Measurements from ENCODE around the gene RFNG. TPM values are rescaled to one million over a fixed set of nuclear protein-coding genes. Genes with fewer than 3 reads are reported as not detected.

The RFNG gene
- polyA plus RNA-seq, 4 donors: 36.9 to 61.9 (median 40.6) TPM

DNA sequence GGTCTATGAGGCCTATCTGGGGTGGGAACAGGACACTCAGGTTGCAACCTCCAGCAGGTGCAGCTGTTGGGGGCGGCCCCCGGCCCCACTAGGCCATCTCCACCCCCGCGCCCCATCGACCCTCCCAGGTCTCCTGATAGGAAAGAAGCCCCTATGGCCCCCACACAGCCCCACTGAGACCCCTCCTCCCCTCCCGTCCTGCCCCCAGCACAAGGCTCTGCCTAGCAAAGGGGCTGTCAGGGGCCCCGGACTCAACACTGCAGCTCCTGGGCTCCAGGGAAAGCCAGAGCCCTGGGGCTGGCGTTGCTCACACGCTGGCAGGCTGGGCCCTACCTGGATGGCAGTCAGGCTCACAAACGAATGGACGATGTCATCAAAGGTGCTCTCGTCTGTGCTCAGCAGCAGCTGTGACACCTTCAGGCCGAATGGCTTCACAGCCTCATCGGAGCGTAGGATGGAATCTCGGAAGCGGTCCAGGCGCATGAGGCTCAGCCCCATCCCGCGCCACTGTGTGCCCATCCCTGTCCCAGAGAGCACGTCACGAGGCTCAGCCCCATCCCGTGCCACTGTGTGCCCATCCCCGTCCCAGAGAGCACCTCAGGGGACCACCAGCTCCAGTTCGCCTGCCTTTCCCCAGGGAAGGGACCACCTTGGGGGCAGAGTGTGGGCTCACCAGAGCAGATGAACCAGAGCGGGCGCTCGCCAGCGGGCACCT, 39.1 kb upstream of the RFNG start:
- DNase-seq (ENCODE audit: low read depth in 4 of 4, low spot score in 3 of 4): no peak

DNA sequence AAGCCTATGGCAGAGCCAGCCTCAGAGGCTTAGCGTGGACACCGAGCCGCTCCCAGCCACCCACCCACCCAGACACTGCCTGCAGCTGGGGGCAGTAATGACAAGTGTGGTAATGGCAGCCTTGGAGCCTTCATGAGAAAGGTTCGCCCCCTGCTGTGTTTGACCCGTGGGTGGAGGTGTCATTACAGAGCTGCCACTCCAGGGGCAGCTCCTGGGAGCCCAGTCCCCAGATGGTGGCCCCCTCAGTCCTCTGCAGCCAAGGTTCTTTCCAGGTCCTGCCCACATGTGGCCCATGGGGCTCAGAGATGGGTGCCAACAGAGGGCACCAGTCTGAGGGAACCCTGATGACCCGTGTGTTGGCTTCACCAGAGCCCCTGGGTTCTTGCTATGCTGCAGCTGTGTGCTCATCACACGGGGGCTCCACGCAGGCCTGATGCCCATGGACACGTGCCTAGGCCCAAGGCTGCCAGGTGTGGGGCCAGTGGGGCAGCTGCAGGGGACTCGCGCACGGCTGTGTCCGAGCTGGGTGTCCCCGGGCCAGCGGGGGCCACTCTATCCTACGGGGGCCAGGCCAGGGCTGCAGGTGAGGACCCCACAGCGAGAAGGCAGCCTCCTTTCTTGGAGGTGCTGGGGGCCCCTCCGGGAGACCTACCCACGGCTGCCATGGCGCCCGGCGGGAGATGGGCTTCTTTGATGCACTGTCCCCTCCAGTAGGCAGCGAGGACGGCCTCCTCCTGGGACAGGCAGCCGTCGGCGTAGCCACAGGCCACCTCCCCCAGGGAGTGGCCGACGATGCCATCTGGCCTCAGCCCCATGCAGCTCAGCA, 38.3 kb upstream of the RFNG start:
- DNase-seq (ENCODE audit: low read depth in 4 of 4, low spot score in 3 of 4): no peak

DNA sequence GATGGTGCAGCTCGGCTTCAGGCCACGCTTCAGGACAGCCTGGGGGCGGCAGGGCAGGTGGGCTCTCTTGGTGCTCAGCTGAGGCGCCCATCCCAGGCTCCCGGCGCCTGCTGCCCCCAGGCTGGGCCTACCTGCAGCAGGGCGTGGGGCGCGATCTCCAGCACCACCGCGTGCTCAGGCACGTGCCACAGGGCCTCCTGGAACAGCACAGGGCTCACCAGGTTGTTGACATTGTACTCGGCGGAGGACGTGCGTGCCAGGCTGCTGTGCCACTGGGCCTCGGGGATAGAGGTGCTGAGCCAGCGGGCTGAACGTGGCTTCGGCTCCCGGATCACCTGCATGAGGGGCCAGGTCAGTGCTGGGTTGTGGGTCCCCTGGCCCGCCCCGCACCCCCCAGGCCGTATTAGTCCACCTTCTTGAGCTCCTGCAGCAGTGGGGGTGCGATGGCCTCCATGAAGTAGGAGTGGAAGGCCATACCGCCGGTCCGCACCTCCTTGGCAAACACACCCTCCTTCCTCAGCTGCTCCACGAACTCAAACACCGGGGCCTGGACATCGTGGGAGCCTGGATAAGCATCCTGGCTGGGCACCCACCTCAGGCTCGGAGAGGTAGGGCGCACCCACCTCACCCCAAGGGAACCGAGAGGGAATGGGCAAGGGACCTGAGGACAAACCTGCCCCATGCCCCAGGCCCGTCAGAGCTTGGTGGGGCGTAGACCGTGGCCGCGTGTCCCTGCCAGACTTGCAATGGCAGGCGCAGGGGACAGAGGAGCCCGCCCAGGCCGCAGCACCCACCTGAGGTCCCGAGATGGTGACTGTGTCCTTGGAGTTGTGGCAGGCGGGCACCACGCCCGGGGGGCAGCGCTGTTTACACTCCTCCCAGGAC, 37.5 kb upstream of the RFNG start:
- no peak for DNase-seq (ENCODE audit: low read depth in 4 of 4, low spot score in 3 of 4)

DNA sequence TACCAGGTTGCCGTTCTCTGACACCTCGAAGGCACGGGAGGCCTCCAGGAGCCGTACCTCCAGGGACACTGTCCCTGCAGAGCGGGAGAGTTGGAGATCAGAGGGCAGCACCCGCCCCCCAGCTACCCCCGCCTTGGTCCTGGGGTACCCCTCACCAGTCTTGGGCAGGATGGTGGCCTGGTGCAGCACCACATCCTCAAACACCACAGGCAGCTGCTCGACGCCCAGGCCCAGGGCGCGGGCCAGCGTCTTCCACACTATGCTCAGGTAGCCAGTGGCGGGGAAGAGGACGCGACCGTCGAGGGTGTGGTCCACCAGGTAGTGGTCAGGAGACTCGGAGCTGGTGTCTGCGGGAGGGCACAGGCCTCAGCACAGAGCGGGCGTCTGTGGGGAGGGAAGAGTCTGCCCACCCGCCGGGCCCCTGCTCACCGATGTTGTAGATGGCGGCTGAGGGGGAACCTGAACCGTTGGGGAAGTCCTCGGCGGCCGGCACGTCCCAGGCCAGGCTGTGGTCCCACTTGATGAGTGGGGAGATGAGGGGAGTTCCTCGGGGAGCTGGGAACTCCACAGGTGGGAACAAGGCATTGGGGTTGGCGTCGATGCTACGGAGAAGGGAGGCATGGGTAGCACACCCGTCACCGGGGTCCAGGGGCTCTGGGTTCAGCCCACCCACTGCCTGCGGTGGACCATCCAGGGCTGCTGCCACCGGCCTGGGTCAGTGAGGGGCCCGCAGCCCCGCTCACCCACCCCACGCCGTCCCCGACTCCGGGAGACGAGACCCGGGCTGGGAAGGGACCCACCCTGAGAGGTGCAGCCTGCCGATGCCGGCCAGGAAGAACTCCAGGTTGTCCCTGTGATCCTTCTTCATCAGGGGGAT, 36.6 kb upstream of the RFNG start:
- DNase-seq (ENCODE audit: low read depth in 4 of 4, low spot score in 3 of 4): no peak

DNA sequence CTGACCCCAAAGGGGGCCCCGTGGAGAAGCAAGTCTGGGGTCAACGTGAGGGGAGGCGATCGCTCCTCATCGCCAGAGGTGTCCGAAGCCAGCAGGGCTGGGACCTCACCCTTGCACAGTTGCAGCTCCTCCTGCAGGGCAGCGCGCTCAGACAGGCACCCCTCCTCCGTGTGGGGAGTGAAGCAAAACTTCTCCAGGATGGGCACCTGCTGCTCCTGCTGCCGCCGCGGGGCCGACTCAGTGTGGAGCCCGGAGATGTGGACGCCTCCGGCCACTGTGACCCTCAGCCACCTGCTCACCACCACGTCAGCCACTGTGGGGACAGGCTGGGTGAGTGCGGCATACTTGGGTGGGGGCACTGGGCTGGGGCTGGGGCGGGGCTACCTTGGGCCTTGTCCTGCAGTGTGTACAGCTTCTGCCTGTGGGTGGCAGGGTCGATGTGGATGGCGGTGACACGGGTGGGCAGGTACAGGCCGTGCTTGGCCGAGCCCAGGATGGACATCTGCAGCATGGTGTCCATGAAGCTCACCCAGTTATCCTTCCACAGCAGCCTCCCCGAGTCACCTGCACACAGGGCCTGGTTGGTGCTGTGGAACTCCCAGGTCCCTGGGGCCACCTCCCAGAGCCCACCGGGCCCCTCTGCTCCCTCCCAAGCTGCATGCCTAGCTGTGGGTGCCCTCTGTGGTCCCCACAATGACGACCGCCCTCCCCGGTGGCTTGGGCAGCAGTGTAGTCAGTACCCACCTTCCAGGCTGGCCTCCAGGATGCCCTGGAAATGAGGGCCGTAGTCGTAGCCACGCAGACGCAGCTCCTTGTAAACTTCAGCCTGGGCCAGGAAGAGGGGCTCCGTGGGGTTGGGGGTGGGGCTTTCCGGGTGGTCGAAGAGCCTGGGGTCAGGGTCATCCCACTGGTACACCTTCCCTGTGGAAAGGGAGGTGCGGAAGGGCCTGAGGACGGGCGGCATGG, 35.6 kb upstream of the RFNG start:
- DNase-seq (ENCODE audit: low read depth in 4 of 4, low spot score in 3 of 4): no peak

DNA sequence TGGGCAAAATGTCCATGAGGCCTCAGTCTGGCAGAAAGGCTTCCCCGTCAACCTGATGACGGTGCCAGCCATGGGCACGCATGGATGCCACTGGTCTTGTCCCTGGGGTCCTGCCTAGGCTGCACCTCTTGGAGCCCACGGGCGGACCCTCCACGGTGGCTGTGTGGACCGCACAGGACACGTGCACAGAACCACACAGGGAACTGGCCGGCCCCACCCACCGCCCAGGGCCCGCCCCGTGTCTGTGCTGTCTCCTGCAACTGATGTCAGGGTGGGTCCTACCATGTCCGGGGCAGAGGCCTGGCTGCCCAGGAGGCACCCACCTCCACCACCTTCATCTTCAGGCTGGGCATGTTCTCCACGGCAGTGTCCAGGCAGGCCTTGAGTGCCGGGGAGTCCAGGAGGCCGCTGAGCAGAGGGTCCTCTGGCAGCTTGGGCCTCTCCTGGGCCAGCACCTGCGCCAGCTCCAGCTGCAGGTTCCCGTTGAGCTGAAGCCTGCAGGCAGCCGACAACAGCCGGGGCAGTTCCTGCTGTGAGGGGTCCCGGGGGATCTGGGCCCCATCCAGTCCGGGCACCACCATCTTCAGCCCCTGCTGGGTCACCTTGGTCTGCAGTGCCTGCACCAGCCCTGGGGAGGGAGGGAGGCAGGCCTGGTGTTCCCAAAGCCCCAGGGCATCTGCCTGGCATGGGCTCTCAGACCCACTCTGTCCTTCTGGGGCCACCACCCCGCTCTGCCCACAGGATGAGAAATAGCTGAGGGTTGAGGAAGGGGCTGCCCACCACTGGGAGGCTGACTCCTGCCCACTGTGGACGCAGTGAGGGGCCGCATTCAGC, 34.5 kb upstream of the RFNG start:
- no peak for DNase-seq (ENCODE audit: low read depth in 4 of 4, low spot score in 3 of 4)

DNA sequence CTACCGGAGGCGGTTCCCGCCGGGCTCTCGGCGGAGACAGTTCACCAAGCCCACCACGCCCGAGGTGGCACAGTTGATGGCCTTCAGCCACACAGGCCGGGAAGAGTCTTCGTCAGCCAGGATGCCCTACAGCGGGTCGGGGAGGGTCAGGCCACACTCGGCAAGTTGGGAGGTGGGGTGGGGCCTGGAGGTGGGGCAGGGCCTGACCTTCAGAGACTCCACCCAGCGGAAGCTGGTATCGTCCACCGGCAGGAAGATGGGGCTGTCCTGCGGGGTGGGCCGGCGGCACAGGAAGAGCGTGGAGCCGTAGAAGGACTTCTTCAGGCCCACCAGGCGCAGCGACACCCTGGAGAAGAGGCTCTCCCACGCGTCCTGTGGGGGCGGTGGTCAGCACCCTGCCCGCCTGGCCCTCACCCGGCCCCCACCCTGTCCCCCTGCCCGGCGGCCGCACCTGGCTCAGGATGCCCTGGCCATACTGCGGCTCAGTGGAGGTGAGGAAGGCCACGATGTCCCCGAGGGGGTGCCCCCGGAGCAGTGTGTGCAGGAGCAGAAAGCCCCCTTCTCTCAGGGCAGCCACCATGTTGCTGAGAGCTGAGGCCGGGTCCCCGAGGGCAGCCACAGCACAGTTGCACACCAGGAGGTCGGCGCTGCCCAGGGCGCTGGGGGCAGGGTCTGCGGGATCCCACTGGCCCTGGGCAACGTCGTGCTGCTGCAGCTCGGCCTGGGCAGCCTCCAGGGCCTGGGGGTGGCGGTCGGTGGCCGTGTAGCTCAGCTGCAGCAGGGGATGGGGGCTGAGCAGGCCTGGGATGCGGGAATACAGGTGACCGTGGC, 33.6 kb upstream of the RFNG start:
- DNase-seq (ENCODE audit: low read depth in 4 of 4, low spot score in 3 of 4): no peak

DNA sequence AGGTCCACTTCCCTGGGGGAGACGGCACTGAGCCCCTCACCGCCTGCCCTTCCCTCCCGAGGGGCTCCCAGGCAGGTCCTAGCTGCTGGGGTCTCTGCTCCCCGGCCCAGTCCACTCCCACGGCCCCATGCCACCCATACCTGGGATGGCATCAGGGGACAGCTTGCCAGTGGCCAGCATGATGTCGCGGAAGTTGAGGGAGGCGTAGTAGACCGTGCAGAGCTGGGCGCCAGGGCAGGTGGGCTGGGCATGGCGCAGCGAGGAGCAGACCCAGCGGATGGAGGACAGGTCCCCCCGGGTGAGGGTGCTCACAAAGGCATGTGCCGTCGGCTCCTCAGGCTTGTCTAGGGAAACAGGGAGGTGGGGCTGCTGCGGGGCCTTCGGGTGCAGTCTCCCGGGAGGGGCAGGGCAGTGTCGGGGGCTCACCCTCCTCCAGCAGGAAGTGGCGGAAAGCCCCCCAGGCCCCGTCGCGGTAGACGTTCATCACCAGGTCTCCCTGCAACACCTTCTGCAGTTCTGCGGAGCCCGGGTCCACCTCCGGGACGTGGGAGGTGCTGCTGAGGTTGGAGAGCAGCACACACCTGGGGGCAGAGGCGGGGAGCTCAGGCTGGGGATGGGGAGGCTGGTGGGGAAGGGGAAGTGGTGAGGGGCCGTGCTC, 32.9 kb upstream of the RFNG start:
- no peak for DNase-seq (ENCODE audit: low read depth in 4 of 4, low spot score in 3 of 4)

DNA sequence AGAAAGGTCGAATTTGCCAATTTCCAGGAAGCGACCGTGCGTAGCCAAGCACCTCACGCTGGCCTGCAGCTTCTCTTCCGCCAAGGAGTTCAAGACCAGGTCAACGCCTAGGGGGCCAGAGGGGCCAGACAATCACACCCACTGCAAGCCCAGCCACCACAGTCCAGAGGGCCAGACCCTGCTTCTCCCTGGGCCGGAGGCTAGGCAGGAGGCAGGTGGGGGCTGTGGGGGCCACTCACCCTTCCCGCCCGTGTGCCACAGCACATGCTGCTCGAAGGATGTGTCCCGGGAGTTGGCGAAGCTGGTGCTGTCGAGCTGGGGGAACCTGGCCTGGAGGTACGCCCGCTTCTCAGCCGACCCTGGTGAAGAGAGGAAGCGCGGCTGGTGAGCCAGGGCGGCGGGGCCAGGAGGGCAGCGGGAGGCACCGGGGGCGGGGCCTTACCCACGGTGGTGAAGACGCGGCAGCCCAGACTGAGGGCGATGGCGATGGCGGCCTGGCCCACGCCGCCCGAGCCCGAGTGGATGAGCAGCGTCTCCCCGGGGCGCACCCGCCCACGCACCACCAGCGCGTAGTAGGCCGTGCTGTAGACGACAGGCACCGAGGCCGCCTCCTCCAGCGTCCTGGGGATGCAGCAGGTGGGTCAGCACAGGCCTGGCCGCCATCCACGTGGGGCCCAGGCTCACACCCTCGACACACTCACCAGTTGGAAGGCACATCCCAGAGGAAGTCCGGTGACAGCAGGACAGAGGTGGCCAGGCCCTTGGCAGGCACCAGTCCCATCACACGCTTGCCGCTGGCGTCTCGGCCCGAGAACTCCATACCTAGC, 32.1 kb upstream of the RFNG start:
- DNase-seq (ENCODE audit: low read depth in 4 of 4, low spot score in 3 of 4): no peak

DNA sequence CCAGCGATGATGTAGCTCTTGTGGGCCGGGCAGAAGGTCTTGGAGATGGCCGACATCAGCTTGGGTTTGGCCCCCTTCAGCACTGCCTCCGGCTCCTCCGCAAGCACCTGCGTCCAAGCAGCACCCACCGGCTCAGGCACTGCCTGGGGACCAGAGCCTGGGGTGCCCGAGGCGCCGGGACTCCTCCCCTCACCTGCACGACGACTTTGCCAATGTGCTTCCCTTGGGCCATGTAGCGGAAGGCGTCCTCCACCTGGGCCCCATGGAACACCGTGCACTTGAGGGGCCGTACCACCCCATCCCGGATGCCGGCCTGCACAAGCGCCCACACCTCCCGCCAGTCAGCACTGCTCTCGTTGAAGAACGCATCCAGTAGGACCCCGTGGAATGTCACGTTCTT, 31.4 kb upstream of the RFNG start:
- DNase-seq (ENCODE audit: low read depth in 4 of 4, low spot score in 3 of 4): no peak

DNA sequence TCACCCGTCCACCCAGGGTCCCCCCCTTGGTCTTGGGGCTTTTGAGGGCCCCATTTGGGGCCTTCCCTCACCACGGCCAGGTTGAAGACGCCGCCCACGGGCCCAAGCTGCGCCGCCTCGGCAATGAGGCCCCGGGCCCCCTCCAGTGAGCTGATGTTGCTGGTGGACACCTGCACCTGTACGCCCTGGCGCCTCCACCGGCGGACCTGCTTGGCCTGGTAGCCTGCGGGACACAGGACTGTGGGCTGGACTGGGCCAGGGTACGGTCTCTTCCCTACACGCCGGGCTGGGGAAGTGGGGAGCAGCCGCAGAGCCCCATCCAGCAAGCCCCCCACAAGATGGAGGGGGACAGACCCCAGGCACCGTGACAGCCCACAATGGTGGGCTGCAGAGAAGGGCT, 30.8 kb upstream of the RFNG start:
- DNase-seq (ENCODE audit: low read depth in 4 of 4, low spot score in 3 of 4): no peak

DNA sequence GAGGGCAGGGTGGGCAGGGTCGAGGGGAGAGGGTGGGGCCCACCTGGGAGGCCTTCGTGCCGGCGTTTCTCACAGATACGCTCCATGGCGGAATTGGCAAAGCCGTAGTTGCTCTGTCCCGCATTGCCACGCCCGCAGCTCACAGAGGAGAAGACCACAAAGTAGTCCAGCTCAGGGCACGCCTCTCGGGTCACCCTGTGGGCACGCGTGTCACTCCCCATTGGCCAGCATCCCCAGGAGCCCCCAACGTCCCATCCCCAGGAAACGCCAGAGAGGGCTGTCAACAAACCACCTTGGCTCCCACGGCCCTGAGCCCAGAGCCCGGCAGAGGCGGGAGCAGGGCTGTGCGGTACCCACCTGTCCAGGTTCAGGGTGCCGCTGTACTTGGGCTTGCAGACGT, 30.4 kb upstream of the RFNG start:
- no peak for DNase-seq (ENCODE audit: low read depth in 4 of 4, low spot score in 3 of 4)

DNA sequence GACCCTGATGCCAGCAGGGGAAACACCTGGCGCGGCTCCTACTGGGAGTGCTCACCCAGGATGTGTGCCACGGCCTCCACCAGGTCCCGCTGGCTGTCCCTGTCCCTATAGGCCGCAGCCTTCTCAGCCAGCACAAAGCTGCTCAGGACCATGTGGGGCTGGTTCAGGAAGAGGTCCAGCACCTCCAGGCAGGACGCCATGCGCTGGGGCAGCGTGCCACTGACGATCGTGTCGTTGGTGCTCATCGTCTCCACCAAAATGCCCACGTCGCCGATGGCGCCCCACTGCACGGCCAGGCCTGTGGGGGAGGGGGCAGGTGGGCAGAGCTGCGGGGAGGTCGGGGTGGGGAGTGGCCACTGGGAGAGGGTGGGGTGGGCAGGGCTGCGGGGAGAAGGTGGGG, 29.9 kb upstream of the RFNG start:
- DNase-seq (ENCODE audit: low read depth in 4 of 4, low spot score in 3 of 4): no peak

DNA sequence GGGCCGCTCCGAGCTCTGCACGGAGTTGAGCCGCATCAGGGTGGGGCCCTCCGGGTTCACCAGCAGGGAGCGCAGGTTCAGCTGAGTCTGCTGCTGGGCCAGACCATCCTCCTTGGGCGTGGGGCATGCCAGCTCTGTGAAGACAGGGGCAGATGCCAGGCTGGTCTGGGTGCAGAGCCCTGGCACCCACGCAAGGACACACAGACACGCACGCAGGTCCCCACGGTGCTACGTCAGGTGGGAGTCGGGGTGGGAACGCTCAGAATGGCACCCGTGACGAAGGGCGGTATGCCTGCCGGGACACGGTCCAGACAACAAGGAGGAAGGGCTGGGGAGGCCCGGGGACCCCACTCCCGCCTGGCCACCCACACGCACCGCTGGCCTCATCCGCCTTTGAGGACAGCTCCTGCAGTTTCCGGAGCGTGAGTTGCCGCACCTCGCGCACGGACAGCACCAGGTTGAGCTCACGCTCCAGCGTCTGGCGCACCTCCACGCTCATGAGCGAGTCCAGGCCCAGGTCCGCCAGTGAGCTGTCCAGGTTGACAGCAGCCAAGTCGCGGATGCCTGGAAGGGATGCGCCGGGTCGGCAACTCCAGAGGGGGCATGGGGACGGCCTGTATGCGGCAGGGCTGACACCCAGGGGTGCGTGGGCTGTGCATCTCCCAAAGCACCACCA, 29.3 kb upstream of the RFNG start:
- no peak for DNase-seq (ENCODE audit: low read depth in 4 of 4, low spot score in 3 of 4)

DNA sequence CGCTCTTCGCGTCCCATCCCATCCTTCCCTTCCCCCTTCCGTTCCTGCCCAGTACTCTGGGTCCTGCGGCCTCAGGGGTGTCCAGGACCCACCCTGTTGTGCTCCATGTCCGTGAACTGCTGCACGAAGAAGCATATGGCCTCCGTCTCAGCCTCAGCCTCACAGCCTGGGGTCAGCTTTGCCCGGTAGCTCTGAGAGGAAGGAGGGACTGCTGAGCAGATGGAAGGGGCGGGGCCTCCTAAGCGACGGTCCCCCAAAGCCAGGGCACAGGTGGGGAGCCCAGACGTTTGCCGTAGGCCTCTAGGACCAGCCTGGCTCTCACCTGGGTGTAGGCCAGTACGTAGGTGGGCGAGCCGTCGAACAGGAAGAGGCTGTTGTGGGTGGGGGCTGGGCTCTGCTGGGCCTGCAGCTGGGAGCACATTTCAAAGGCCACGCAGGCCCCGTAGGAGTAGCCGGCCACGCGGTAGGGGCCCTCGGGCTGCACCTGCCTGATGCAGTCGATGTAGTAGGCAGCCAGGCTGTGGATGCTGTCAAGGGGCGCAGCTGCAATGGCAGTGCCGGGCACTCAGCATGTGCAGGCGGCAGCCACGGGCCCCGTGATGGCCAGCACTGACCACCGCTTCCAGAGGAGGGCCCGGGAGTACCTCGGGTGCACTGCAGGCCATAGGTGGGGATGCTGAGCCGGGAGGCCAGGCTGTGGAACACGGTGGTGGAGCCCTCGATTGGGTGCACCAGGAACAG, 28.6 kb upstream of the RFNG start:
- no peak for DNase-seq (ENCODE audit: low read depth in 4 of 4, low spot score in 3 of 4)

All from left renal pelvis (tissue), 4 donors.